IPS DF 6.9 (cell line): ENCODE data around the gene ZNF672.

Experiments used
- DNase-seq: peaks from one replicate; pipeline ENCODE4 v3.0.0-alpha.2; 2013; ENCODE audit warnings: low read depth, low spot score
- H3K27ac ChIP-seq: one replicate; pipeline ENCODE4 v1.5.1; 2013; ENCODE audit warnings: low read length, control low read depth
- H3K27me3 ChIP-seq: 2 replicates; pipeline ENCODE4 v1.6.1; 2013; ENCODE audit warnings: mild to moderate bottlenecking, low read length; ENCODE audit not compliant: control insufficient read depth, insufficient read depth
- H3K36me3 ChIP-seq: 2 replicates; pipeline ENCODE4 v1.6.1; 2013; ENCODE audit warnings: low read length; ENCODE audit not compliant: control insufficient read depth, insufficient read depth
- H3K4me1 ChIP-seq: 2 replicates; pipeline ENCODE4 v1.6.1; 2013; ENCODE audit warnings: low read length; ENCODE audit not compliant: control insufficient read depth, insufficient read depth
- H3K4me3 ChIP-seq: 2 replicates; pipeline ENCODE4 v1.5.1; 2013; ENCODE audit warnings: mild to moderate bottlenecking, low read length
- H3K9me3 ChIP-seq: 2 replicates; pipeline ENCODE4 v1.6.1; 2013; ENCODE audit warnings: low read length, inconsistent platforms; ENCODE audit not compliant: control insufficient read depth, insufficient read depth
- WGBS: extraction: QIAGEN DNeasy Blood & Tissue Kit; methylation state at CpG from one replicate; pipeline ENCODE4 v1.1.7; 2013; ENCODE audit warnings: mixed read lengths, missing lambda C conversion rate; ENCODE audit not compliant: insufficient read length, insufficient coverage; 5-methylcytosine and 5-hydroxymethylcytosine counted together

ZNF672 gene

GRCh38 chr1:248853663-248854375 lies 15.8 kb downstream of the ZNF672 start:
- no peak overlapping the region for H3K4me3 ChIP-seq
- H3K9me3 ChIP-seq = no peaks in the 10 kb centered on the region
- no peaks in the 10 kb centered on the region for H3K27me3 ChIP-seq
- WGBS = no CpG with 5 or more reads among the region's 8 CpGs
- H3K4me1 ChIP-seq = 0 out of 2 replicates have a peak, but pooled peaks cover 4% of the 10 kb centered on the region
- peaks cover 23% of the 10 kb centered on the region for H3K36me3 ChIP-seq
- no peak overlapping the region for H3K27ac ChIP-seq
- no peak for DNase-seq

GRCh38 chr1:248855580-248855979 lies 17.6 kb downstream of the ZNF672 start:
- no peaks in the 10 kb centered on the region for H3K9me3 ChIP-seq
- 0 out of 2 replicates have a peak, but pooled peaks cover 4% of the 10 kb centered on the region for H3K4me1 ChIP-seq
- DNase-seq = no peak
- H3K27me3 ChIP-seq = no peaks in the 10 kb centered on the region
- H3K4me3 ChIP-seq = no peak overlapping the region
- H3K36me3 ChIP-seq = peaks cover 12% of the 10 kb centered on the region; the same call in 1 of the 2 replicates
- H3K27ac ChIP-seq = no peak overlapping the region
- WGBS = no CpG with 5 or more reads among the region's 6 CpGs

GRCh38 chr1:248856176-248856575 lies 18.2 kb downstream of the ZNF672 start:
- Histone ChIP-seq H3K36me3 (peaks cover 12% of the 10 kb centered on the region; the same call in 1 of the 2 replicates), H3K4me1 (0 out of 2 replicates have a peak, but pooled peaks cover 4% of the 10 kb centered on the region), H3K4me3 (no peak overlapping the region), H3K9me3 (no peaks in the 10 kb centered on the region), H3K27ac (no peak overlapping the region), H3K27me3 (no peaks in the 10 kb centered on the region)
- no CpG with 5 or more reads among the region's 1 CpG for WGBS
- no peak for DNase-seq

GRCh38 chr1:248857201-248857600 lies 19.2 kb downstream of the ZNF672 start:
- Histone ChIP-seq H3K27ac (no peak overlapping the region), H3K4me1 (0 out of 2 replicates have a peak, but pooled peaks cover 4% of the 10 kb centered on the region), H3K27me3 (no peaks in the 10 kb centered on the region), H3K9me3 (no peaks in the 10 kb centered on the region), H3K36me3 (peaks cover 12% of the 10 kb centered on the region; the same call in 1 of the 2 replicates), H3K4me3 (no peak overlapping the region)
- WGBS = no CpG with 5 or more reads among the region's 7 CpGs
- no peak for DNase-seq

GRCh38 chr1:248857749-248858095 lies 19.7 kb downstream of the ZNF672 start:
- Histone ChIP-seq H3K27me3 (0 out of 2 replicates have a peak, but pooled peaks cover 1% of the 10 kb centered on the region), H3K9me3 (no peaks in the 10 kb centered on the region), H3K27ac (no peak overlapping the region), H3K36me3 (peaks cover 12% of the 10 kb centered on the region; the same call in 1 of the 2 replicates), H3K4me1 (0 out of 2 replicates have a peak, but pooled peaks cover 4% of the 10 kb centered on the region), H3K4me3 (peak overlapping the region; percentile 58; the same call in 1 of the 2 replicates)
- WGBS = no CpG with 5 or more reads among the region's 4 CpGs
- no peak for DNase-seq

- DNase-seq = no peak
- peak overlapping the region; percentile 58; the same call in 1 of the 2 replicates for H3K4me3 ChIP-seq
- no peaks in the 10 kb centered on the region for H3K9me3 ChIP-seq
- peaks cover 12% of the 10 kb centered on the region; the same call in 1 of the 2 replicates for H3K36me3 ChIP-seq
- 0 out of 2 replicates have a peak, but pooled peaks cover 1% of the 10 kb centered on the region for H3K27me3 ChIP-seq
- H3K27ac ChIP-seq = no peak overlapping the region
- WGBS = no CpG with 5 or more reads among the region's 45 CpGs
- 0 out of 2 replicates have a peak, but pooled peaks cover 4% of the 10 kb centered on the region for H3K4me1 ChIP-seq
Measured at GRCh38 chr1:248858096-248858890, 20.3 kb downstream of the ZNF672 start.

GRCh38 chr1:248858891-248859889 lies 21.2 kb downstream of the ZNF672 start, which contains the start of gene ZNF692:
Gene ZNF692 (minus strand): TSS chr1:248859085. CDS start chr1:248858309, 776 bp downstream.
- Histone ChIP-seq H3K27me3 (0 out of 2 replicates have a peak, but pooled peaks cover 1% of the 10 kb centered on the region), H3K4me3 (peak within 1 kb of the TSS; percentile 73; the same call in 1 of the 2 replicates), H3K36me3 (peaks cover 7% of the 10 kb centered on the region; the same call in 1 of the 2 replicates), H3K4me1 (0 out of 2 replicates have a peak, but pooled peaks cover 6% of the 10 kb centered on the region), H3K27ac (no peak within 1 kb of the TSS), H3K9me3 (no peaks in the 10 kb centered on the region)
- no CpG with 5 or more reads among the region's 62 CpGs for WGBS
- DNase-seq = no peak

- 0 out of 2 replicates have a peak, but pooled peaks cover 1% of the 10 kb centered on the region for H3K27me3 ChIP-seq
- no peak overlapping the region for H3K27ac ChIP-seq
- WGBS = no CpG with 5 or more reads among the region's 4 CpGs
- DNase-seq = no peak
- no peak overlapping the region for H3K4me3 ChIP-seq
- 0 out of 2 replicates have a peak, but pooled peaks cover 3% of the 10 kb centered on the region for H3K36me3 ChIP-seq
- no peaks in the 10 kb centered on the region for H3K9me3 ChIP-seq
- 0 out of 2 replicates have a peak, but pooled peaks cover 6% of the 10 kb centered on the region for H3K4me1 ChIP-seq
Measured at GRCh38 chr1:248860007-248860406, 22.0 kb downstream of the ZNF672 start.

GRCh38 chr1:248861616-248862015 lies 23.6 kb downstream of the ZNF672 start:
- DNase-seq = no peak
- WGBS = no CpG with 5 or more reads among the region's 2 CpGs
- 0 out of 2 replicates have a peak, but pooled peaks cover 1% of the 10 kb centered on the region for H3K27me3 ChIP-seq
- H3K27ac ChIP-seq = no peak overlapping the region
- 0 out of 2 replicates have a peak, but pooled peaks cover 6% of the 10 kb centered on the region for H3K4me1 ChIP-seq
- H3K9me3 ChIP-seq = no peaks in the 10 kb centered on the region
- no peak overlapping the region for H3K4me3 ChIP-seq
- no peaks in the 10 kb centered on the region for H3K36me3 ChIP-seq
